K562 (cell line): ENCODE data around the gene SH3BP5L. TPM values are rescaled to one million over a fixed set of nuclear protein-coding genes. Genes with fewer than 3 reads are reported as not detected.
A peak's percentile ranks its signal among the peaks of the same experiment; 100 is the strongest.

Experiments used
- ATAC-seq: fragments of 200-7000 bp; cut with Tn5 transposase; 3 replicates; pipeline ENCODE4 v1.9.1; 2020; ENCODE audit warnings: moderate library complexity
- BruUV-seq: library from RNA; stranded (reverse); fragments of 400-500 nt; replicated peaks from 2 replicates; lab custom pipeline; 2021; lab: Mats Ljungman, UMichigan
- CTCF ChIA-PET: fragments of 300-600 bp; formaldehyde crosslinking; extraction: SDS; loops from one replicate; lab custom pipeline; 2021; ENCODE audit warnings: low intra/inter-chr PET ratio; lab: Yijun Ruan, JAX
- POLR2A ChIA-PET: fragments of 300-600, 350-650 bp; sonication (Branson Sonifier 250); formaldehyde crosslinking; extraction: SDS; loops from one replicate; lab custom pipeline; 2021; ENCODE audit warnings: antibody characterized with exemption, inconsistent platforms; lab: Yijun Ruan, JAX
- DNase-seq, 4 experiments: peaks; one replicate each; pipeline versions ENCODE4 v3.0.0 to v3.0.0-alpha.2; 2011 to 2018; ENCODE audit warnings: low spot score in 3 of 4, mixed read lengths in 3 of 4; ENCODE audit errors: extremely low read depth in 1 of 4
- FAIRE-seq: peaks from 2 replicates; lab custom pipeline; 2011; peaks lifted over from hg19 to GRCh38; lab: Jason Lieb, UNC
- H2AFZ ChIP-seq: 2 replicates; pipeline ENCODE4 v1.6.0; 2011; ENCODE audit warnings: low read depth, low read length, control low read depth, inconsistent platforms
- H3K27ac ChIP-seq: fragments of 200-600 bp; 3 replicates; pipeline ENCODE4 v1.8.0; 2011; ENCODE audit warnings: low read depth, mild to moderate bottlenecking, control low read depth, inconsistent platforms, low read length, moderate library complexity, mixed read lengths; ENCODE audit errors: extremely low read depth
- H3K27me3 ChIP-seq, 2 experiments: fragments of 300-600 bp in 1 of 2; 2 replicates in 1 of 2; 3 replicates in 1 of 2; pipeline versions ENCODE4 v1.6.0 to v1.8.0; 2011; ENCODE audit warnings: inconsistent platforms in 2 of 2, low read length in 2 of 2, mild to moderate bottlenecking in 1 of 2, mixed read lengths in 1 of 2, moderate library complexity in 1 of 2; ENCODE audit not compliant: control insufficient read depth in 2 of 2, insufficient read depth in 2 of 2
- H3K36me3 ChIP-seq: fragments of 300-600 bp; 3 replicates; pipeline ENCODE4 v1.8.0; 2011; ENCODE audit warnings: mild to moderate bottlenecking, low read length, inconsistent platforms; ENCODE audit not compliant: control insufficient read depth, insufficient read depth
- H3K4me1 ChIP-seq, 2 experiments: fragments of 200-600 bp in 1 of 2; replicated peaks in 1 of 2; 2 replicates in 1 of 2; 3 replicates in 1 of 2; pipeline versions ENCODE4 v1.5.1 to v1.8.0; 2011; ENCODE audit warnings: inconsistent platforms in 2 of 2, low read length in 2 of 2, mild to moderate bottlenecking in 1 of 2, mixed read lengths in 1 of 2, moderate library complexity in 1 of 2; ENCODE audit not compliant: control insufficient read depth in 2 of 2, insufficient read depth in 2 of 2
- H3K4me2 ChIP-seq: 2 replicates; pipeline ENCODE4 v1.6.1; 2011; ENCODE audit warnings: low read length, control low read depth, inconsistent platforms, mixed read lengths; ENCODE audit not compliant: insufficient read depth
- H3K4me3 ChIP-seq: fragments of 200-600 bp; sonication (generic), shearing (Covaris generic); 2 replicates; pipeline ENCODE4 v1.5.1; 2016; ENCODE audit warnings: control low read depth, inconsistent platforms
- H3K79me2 ChIP-seq: fragments of 200-600 bp; 3 replicates; pipeline ENCODE4 v1.8.0; 2011; ENCODE audit warnings: low read length, inconsistent platforms; ENCODE audit not compliant: control insufficient read depth, insufficient read depth
- H3K9ac ChIP-seq, 2 experiments: 2 replicates each; pipeline versions ENCODE4 v1.6.0 to v1.6.1; 2011; ENCODE audit warnings: low read depth in 2 of 2, low read length in 2 of 2, control low read depth in 1 of 2, inconsistent platforms in 1 of 2, mild to moderate bottlenecking in 1 of 2, mixed read lengths in 1 of 2; ENCODE audit not compliant: insufficient read depth in 1 of 2
- H3K9me1 ChIP-seq: one replicate; pipeline ENCODE4 v1.6.0; 2011; ENCODE audit warnings: inconsistent platforms, mild to moderate bottlenecking, low read length, moderate library complexity; ENCODE audit not compliant: control insufficient read depth, insufficient read depth
- H3K9me3 ChIP-seq: replicated peaks from 2 replicates; pipeline ENCODE4 v1.5.1; 2011; ENCODE audit warnings: low read depth, low read length, inconsistent platforms; ENCODE audit not compliant: control insufficient read depth, insufficient read depth
- H4K20me1 ChIP-seq: replicated peaks from 2 replicates; pipeline ENCODE4 v1.6.1; 2011; ENCODE audit warnings: low read length, inconsistent platforms, mixed read lengths; ENCODE audit not compliant: control insufficient read depth, insufficient read depth
- ATF6 ChIP-seq: sonication (generic); formaldehyde crosslinking; IDR thresholded peaks from 2 replicates; pipeline ENCODE4 v1.4.0; 2020; ENCODE audit warnings: mild to moderate bottlenecking, missing genetic modification reagents
- BMI1 ChIP-seq: fragments of 150-350 bp; IDR thresholded peaks from 2 replicates; pipeline ENCODE4 v1.6.1; 2014; ENCODE audit warnings: low read length
- GTF2B ChIP-seq: IDR thresholded peaks from 2 replicates; pipeline ENCODE4 v1.6.1; 2011; ENCODE audit not compliant: insufficient read length; ENCODE audit errors: extremely low read depth
- HIVEP1 ChIP-seq: fragments of 250-450 bp; sonication (Bioruptor Pico); IDR thresholded peaks from 2 replicates; pipeline ENCODE4 v1.4.0; 2020; ENCODE audit warnings: mild to moderate bottlenecking
- NR4A1 ChIP-seq, 2 experiments: fragments of 250-450 bp in 1 of 2; fragments of 450-650 bp in 1 of 2; sonication (Bioruptor Pico) in 1 of 2; IDR thresholded peaks; 2 replicates each; pipeline versions ENCODE4 v1.4.0 to v1.6.1; 2016 to 2020; ENCODE audit warnings: mild to moderate bottlenecking in 2 of 2, missing compliant biosample characterization in 1 of 2, missing genetic modification characterization in 1 of 2, moderate library complexity in 1 of 2
- POLR2A ChIP-seq: fragments of 450-650 bp; conservative IDR thresholded peaks from 2 replicates; pipeline ENCODE4 v1.6.1; 2016
- SOX6 ChIP-seq: fragments of 450-650 bp; IDR thresholded peaks from 2 replicates; pipeline ENCODE4 v1.6.1; 2014; ENCODE audit warnings: mild to moderate bottlenecking
- ZNF274 ChIP-seq: IDR thresholded peaks from 2 replicates; pipeline ENCODE4 v1.6.1; 2011; ENCODE audit warnings: low read depth, mild to moderate bottlenecking, low read length, moderate library complexity, borderline replicate concordance
- ZNF512 ChIP-seq: IDR thresholded peaks from 2 replicates; pipeline ENCODE4 v1.6.1; 2016; ENCODE audit warnings: missing genetic modification characterization, missing compliant biosample characterization
- ZNF75A ChIP-seq: fragments of 450-650 bp; formaldehyde crosslinking; IDR thresholded peaks from 2 replicates; pipeline ENCODE4 v1.4.0; 2020; ENCODE audit warnings: mild to moderate bottlenecking
- WGBS: fragments of 100-300 bp; shearing (Covaris generic); methylation state at CpG from one replicate; pipeline ENCODE4 v1.1.6; 2016; ENCODE audit warnings: low coverage, mixed read lengths; ENCODE audit not compliant: insufficient coverage; ENCODE audit errors: missing lambda C conversion rate; 5-methylcytosine and 5-hydroxymethylcytosine counted together
- in situ Hi-C: fragments of 300-500 bp; cut with MboI; formaldehyde crosslinking; loops from 4 replicates; pipeline ENCODE4 v1.15.0; 2018; ENCODE audit warnings: inconsistent platforms, mixed read lengths
- intact Hi-C: fragments of 100-400 bp; cut with micrococcal nuclease; formaldehyde crosslinking; loops from 2 replicates; pipeline ENCODE4 v1.14.2; 2022
- polyA plus RNA-seq, 8 experiments: library from polyadenylated mRNA; depleted of rRNA in 4 of 8; stranded (reverse) in 5 of 8; unstranded in 3 of 8; fragments of >200 nt; fragmentation: Nextera tagmentation in 2 of 8; fragmentation: Illumina TruSeq in 1 of 8; extraction: Ambion mirVana in 2 of 8; extraction: Trizol in 1 of 8; gene quantifications; 2 replicates each; pipeline versions ENCODE4 v1.2.1 to v1.2.3, GENCODE V29; 2011 to 2014; ENCODE audit warnings: inconsistent platforms in 1 of 8, missing spikeins in 1 of 8
- total RNA-seq, 7 experiments: library from RNA; depleted of rRNA in 6 of 7; stranded (reverse); fragments of >200 nt in 6 of 7; fragmentation: Illumina TruSeq in 2 of 7; extraction: Trizol in 2 of 7; gene quantifications; 2 replicates each; pipeline versions ENCODE4 v1.2.1 to v1.2.3, GENCODE V29; 2011 to 2021; ENCODE audit warnings: low replicate concordance in 1 of 7

Gene SH3BP5L
- total and polyA plus RNA-seq, 9 of the 15 experiments (the other 6 are each of a cell fraction or from before 2014, with no cell fraction given) = 1.9 to 26.5 (median 15.8) TPM

GRCh38 chr1:248810000-248810726 lies 15.6 kb downstream of the SH3BP5L start:
- BruUV-seq = no TSS peak
- POLR2A ChIA-PET = interaction anchor here (1.4 to 2.1 kb wide), 2 partner anchors 9 to 16 kb away, joined by 4 to 9 read pairs; partner anchors contain the start of gene SH3BP5L
- in situ Hi-C loops (no loop called here), intact Hi-C loops (loop anchor here (5.0 kb wide), 3 partner anchors 53 to 978 kb away; partner anchors contain the start of gene LYPD8)
- Histone ChIP-seq H4K20me1 (peaks cover 4% of the 10 kb centered on the region; the same call in 1 of the 2 replicates), H3K36me3 (peaks cover 33% of the 10 kb centered on the region; the same call in 2 of the 3 replicates), H3K4me3 (no peak overlapping the region), H3K9me1 (no peaks in the 10 kb centered on the region), H3K9me3 (no peaks in the 10 kb centered on the region), H3K27me3 (no peaks in the 10 kb centered on the region), H3K79me2 (no peaks in the 10 kb centered on the region), H3K27ac (no peak overlapping the region), H3K9ac (no peak overlapping the region), H3K4me1 (peaks cover 10 to 11% of the 10 kb centered on the region in 2 experiments; a peak in 3 of 5 replicates), H2AFZ (no peak overlapping the region), H3K4me2 (no peak overlapping the region)
- FAIRE-seq (no peak), ATAC-seq (no peak), DNase-seq (peak in 2 of 4 experiments; percentile 3 to 6)
- 72% methylated on average over 9 of the region's 10 CpGs for WGBS
- CTCF ChIA-PET = no interaction called here
- TF ChIP-seq ZNF274 = no peak
- TF ChIP-seq POLR2A = 0 out of 2 replicates have a peak, but pooled peaks have one; percentile 30
- no peak for TF ChIP-seq ZNF75A (CRISPR knock-in tag)
- TF ChIP-seq SOX6 = no peak
- TF ChIP-seq BMI1 = no peak
- no peak for TF ChIP-seq GTF2B
- no peak for TF ChIP-seq HIVEP1 (CRISPR knock-in tag)
- TF ChIP-seq ZNF512 (tag) = no peak
- TF ChIP-seq NR4A1 (CRISPR knock-in tag; IDR thresholded peaks at IDR 0.05) = no peak
- no peak for TF ChIP-seq NR4A1 (tag; IDR thresholded peaks at IDR 0.05)
- no peak for TF ChIP-seq ATF6
